Cardiac atrium fibroblast (primary cell): ENCODE data around the gene MAGED4. TPM values are rescaled to one million over a fixed set of nuclear protein-coding genes. Genes with fewer than 3 reads are reported as not detected.

Experiments used
- total RNA-seq: library from RNA; depleted of rRNA; stranded (reverse); fragments of >200 nt; gene quantifications from 2 replicates; pipeline ENCODE4 v1.2.3, GENCODE V29; 2015

The MAGED4 gene, protein sequence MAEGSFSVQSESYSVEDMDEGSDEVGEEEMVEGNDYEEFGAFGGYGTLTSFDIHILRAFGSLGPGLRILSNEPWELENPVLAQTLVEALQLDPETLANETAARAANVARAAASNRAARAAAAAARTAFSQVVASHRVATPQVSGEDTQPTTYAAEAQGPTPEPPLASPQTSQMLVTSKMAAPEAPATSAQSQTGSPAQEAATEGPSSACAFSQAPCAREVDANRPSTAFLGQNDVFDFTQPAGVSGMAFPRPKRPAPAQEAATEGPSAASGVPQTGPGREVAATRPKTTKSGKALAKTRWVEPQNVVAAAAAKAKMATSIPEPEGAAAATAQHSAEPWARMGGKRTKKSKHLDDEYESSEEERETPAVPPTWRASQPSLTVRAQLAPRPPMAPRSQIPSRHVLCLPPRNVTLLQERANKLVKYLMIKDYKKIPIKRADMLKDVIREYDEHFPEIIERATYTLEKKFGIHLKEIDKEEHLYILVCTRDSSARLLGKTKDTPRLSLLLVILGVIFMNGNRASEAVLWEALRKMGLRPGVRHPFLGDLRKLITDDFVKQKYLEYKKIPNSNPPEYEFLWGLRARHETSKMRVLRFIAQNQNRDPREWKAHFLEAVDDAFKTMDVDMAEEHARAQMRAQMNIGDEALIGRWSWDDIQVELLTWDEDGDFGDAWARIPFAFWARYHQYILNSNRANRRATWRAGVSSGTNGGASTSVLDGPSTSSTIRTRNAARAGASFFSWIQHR
- 19.8 and 133 TPM in 2 replicates for total RNA-seq

DNA sequence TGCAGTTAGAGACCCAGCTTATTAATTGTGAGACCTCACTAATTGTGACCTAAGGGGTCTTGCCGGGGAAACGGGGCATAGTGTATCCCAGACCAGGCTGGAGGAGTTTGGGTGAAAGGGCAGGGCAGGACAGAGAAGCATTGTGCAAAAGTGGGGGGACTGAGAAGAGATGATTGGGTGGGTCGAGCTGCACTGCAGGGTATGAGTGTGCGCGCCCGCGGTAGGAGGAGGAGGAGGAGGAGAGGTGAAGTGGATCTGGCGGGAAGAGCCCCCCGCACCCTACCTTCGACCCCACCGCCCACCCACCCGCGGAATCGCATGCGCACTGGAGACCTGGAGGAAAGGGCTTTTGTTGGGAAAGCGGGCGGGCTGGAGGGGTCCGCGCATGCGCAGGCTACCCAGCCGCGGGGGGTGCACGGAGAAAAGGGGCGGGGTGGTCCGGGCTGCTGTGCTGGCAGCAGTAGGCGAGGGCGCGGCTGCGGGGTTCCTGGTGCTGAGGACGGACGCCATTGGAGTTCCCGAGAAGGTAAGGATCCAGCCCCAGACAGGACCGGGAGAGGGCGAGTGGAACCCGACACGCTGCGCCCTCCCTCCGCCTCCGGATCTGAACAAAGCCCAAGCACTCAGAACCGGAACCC, at the start of gene MAGED4:
Gene MAGED4 (plus strand): TSS at position 449 of the 638 bp plus-strand sequence. CDS start 1,035 bp downstream, outside the sequence.

Other genes starting within 250 kb of the MAGED4 start
- 3.8 and 68.5 TPM in 2 replicates for gene MAGED4B, start 115.7 kb upstream of the MAGED4 start, total RNA-seq
- not detected in 2 replicates for gene XAGE2, start 184.1 kb downstream of the MAGED4 start, total RNA-seq